RWPE2 (cell line): Measurements from ENCODE around the gene MRPS10.

Experiments used
- ATAC-seq: fragments of 200-7000 bp; cut with Tn5 transposase; 3 replicates; pipeline ENCODE4 v1.9.1; 2021; ENCODE audit warnings: low read depth
- DNase-seq: peaks from one replicate; pipeline ENCODE4 v3.0.0-alpha.2; 2020; ENCODE audit warnings: low spot score
- H3K27ac ChIP-seq: fragments of 450-650 bp; 2 replicates; pipeline ENCODE4 v1.5.1; 2017; ENCODE audit warnings: mild to moderate bottlenecking; ENCODE audit not compliant: poor library complexity, severe bottlenecking
- H3K27me3 ChIP-seq: fragments of 250-450 bp; sonication (Bioruptor Pico); 2 replicates; pipeline ENCODE4 v1.5.1; 2021; ENCODE audit warnings: mild to moderate bottlenecking, moderate library complexity; ENCODE audit not compliant: insufficient read depth, poor library complexity, severe bottlenecking
- H3K36me3 ChIP-seq: fragments of 250-450 bp; sonication (Bioruptor Pico); 2 replicates; pipeline ENCODE4 v1.5.1; 2020; ENCODE audit warnings: low read depth, mild to moderate bottlenecking, moderate library complexity
- H3K4me1 ChIP-seq: fragments of 250-450 bp; sonication (Bioruptor Pico); 2 replicates; pipeline ENCODE4 v1.5.1; 2021; ENCODE audit warnings: mild to moderate bottlenecking, moderate library complexity; ENCODE audit not compliant: insufficient read depth, poor library complexity, severe bottlenecking
- H3K4me3 ChIP-seq: fragments of 250-450 bp; sonication (Bioruptor Pico); 2 replicates; pipeline ENCODE4 v1.5.1; 2021; ENCODE audit warnings: mild to moderate bottlenecking, moderate library complexity; ENCODE audit not compliant: severe bottlenecking
- H3K9me3 ChIP-seq: fragments of 250-450 bp; sonication (Bioruptor Pico); 2 replicates; pipeline ENCODE4 v1.5.1; 2021; ENCODE audit warnings: mild to moderate bottlenecking, moderate library complexity; ENCODE audit not compliant: severe bottlenecking
- TF ChIP-seq, protein P1 (sequence below): fragments of 450-650 bp; IDR thresholded peaks from one replicate; pipeline ENCODE4 v1.5.1; 2017; ENCODE audit warnings: mild to moderate bottlenecking, moderate library complexity; ENCODE audit not compliant: poor library complexity, severe bottlenecking

The MRPS10 gene

DNA sequence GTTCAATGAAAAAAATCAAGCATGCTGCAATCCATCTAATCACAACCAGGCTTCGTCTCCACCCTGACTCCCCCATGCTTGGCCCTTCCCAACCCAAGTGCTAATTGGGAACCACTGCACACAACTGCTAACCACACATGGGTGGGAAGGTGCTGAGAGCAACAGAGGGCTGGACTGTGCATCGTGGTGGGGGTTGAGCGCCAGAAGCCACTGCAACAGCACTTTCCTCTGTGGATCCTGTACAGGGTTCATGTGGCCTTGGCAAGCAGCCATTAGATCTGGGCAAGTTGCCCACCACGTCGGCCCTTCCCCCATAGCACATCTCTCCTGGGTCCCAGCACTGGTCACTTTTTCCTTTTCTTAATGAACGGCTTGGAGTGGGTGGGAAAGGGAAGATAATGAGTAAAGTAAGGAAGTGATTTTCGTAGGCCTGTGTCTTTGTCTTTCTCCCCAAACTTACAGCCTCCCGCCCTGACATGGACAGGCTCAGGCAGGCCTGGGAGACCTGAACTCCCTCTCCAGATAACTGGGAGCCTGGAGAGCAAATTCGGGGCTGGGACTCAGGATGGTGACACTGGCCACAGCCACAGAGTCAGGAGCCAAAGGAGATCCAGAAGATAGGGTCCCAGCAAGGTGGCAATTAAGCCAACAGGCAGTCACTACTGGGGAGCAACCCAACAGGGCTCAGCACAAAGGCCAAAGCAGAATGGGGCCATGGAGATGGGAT lies 34.4 kb upstream of the MRPS10 start:
- H3K9me3 ChIP-seq, result no peaks in the 10 kb centered on the region
- no peaks in the 10 kb centered on the region for H3K27me3 ChIP-seq
- H3K27ac ChIP-seq, result peak overlapping the region; percentile 10
- TF ChIP-seq, protein P1, sequence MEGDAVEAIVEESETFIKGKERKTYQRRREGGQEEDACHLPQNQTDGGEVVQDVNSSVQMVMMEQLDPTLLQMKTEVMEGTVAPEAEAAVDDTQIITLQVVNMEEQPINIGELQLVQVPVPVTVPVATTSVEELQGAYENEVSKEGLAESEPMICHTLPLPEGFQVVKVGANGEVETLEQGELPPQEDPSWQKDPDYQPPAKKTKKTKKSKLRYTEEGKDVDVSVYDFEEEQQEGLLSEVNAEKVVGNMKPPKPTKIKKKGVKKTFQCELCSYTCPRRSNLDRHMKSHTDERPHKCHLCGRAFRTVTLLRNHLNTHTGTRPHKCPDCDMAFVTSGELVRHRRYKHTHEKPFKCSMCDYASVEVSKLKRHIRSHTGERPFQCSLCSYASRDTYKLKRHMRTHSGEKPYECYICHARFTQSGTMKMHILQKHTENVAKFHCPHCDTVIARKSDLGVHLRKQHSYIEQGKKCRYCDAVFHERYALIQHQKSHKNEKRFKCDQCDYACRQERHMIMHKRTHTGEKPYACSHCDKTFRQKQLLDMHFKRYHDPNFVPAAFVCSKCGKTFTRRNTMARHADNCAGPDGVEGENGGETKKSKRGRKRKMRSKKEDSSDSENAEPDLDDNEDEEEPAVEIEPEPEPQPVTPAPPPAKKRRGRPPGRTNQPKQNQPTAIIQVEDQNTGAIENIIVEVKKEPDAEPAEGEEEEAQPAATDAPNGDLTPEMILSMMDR, result no peak
- no peak overlapping the region for H3K4me3 ChIP-seq
- peaks cover 42% of the 10 kb centered on the region for H3K36me3 ChIP-seq
- ATAC-seq (no peak), DNase-seq (no peak)
- peaks cover 16% of the 10 kb centered on the region for H3K4me1 ChIP-seq

DNA sequence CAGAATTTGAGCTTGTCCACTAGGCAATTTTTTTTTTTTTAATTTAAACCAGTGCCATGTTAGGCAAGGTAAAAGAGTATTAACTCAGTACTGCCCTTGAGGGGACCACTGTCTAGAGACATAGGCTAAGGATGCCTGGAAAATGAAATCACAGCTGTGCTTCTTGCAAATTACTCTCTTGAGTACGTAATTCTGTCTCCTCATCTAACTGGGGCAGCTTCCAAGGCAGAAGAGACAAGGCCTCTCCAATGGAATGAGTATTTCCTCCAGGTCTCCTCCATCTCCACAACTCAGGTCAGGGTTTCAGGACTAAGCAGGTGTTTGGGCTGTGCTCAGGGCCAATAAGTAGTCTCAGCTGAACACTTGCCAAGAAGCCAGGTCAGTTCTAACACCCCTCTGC lies 33.8 kb upstream of the MRPS10 start:
- Histone ChIP-seq H3K36me3 (peaks cover 42% of the 10 kb centered on the region), H3K9me3 (no peaks in the 10 kb centered on the region), H3K27me3 (no peaks in the 10 kb centered on the region), H3K4me1 (peaks cover 16% of the 10 kb centered on the region), H3K4me3 (no peak overlapping the region), H3K27ac (no peak overlapping the region)
- DNase-seq, result no peak
- peak; percentile 7; the same call in 1 of the 3 replicates for ATAC-seq
- TF ChIP-seq, protein P1, result no peak

DNA sequence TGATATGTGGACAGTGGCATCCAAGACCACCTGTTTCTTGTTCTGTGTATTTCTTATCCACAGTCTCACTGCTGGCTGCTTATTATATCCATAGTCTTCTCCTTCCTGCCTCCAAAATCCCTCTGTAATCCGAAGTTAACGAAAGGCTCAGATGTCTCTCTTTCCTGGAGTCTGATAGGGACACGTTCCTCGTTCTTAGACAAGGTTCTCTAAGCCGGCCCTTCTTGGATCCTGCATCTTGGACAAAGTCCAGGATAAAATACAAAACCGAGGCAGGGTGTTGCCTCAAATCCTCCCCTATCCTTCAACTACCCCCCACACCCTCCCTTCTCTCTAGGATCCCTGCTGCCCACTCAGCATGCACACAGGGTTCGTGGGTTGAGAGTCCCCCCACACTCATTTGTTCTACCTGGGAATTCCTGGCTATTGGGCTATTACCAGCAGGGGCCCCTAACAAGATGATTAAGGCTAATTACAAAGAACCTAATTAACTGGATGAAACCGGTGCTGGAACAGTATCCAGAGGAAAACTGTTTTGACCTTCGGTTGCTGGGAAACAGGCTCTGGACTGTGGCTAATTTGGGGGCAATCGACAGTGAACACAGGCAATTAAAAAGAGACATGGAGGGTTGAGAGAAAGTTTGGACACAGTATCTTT lies 32.7 kb upstream of the MRPS10 start:
- no peak for ATAC-seq
- H3K36me3 ChIP-seq, result peaks cover 45% of the 10 kb centered on the region

DNA sequence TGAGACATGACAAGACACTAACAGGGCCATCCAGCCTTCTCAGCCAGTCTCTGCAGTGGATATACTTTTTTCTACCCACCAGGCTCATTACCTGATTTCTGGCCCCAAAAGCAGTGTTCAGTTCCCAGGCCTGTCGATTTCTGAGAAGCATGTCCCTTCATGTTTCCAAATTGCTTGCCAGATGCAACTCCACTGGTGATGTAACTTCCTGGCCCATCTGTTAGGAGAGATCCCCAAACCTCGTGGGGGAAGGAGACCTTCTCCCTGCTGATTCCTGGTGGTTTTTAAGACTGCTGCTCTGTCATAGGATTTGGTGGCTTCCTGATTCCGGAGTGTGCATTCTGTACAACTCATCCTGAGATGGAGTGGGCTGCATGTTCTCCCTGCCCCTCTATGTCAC lies 31.6 kb upstream of the MRPS10 start:
- no peak overlapping the region for H3K4me3 ChIP-seq
- peak overlapping the region; percentile 46 for H3K27ac ChIP-seq
- TF ChIP-seq, protein P1, result no peak
- H3K9me3 ChIP-seq, result no peaks in the 10 kb centered on the region
- ATAC-seq, result peak; percentile 49
- DNase-seq, result no peak
- H3K27me3 ChIP-seq, result no peaks in the 10 kb centered on the region
- peaks cover 16% of the 10 kb centered on the region for H3K4me1 ChIP-seq
- peaks cover 43% of the 10 kb centered on the region for H3K36me3 ChIP-seq

More for the DNA sequence above, 32.7 kb upstream of the MRPS10 start:
- Histone ChIP-seq H3K27me3 (no peaks in the 10 kb centered on the region), H3K4me3 (no peak overlapping the region), H3K9me3 (no peaks in the 10 kb centered on the region), H3K4me1 (peaks cover 16% of the 10 kb centered on the region), H3K27ac (peak overlapping the region; percentile 46)
- TF ChIP-seq, protein P1, result no peak
- DNase-seq, result no peak

DNA sequence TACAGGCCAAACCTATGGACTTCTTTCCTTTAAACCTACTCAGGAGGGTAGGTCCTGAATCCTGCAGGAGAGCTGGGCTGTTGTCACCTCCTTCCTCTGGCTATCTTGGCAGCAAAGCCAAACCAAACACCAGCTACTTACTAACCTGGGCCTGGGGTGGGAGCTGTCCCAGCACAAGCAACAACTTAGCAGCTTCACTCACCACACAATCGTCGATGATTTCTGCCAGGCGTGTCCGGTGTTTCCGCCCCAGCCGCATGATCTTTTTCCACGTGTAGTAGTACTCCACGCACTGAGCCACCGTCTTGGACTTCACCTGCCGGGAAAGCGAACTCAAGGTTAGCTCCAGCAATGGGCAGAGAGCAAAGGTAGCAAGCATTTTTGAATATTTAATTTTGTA lies 25.4 kb upstream of the MRPS10 start:
- TF ChIP-seq, protein P1, result no peak
- no peak for ATAC-seq
- Histone ChIP-seq H3K9me3 (no peaks in the 10 kb centered on the region), H3K4me3 (no peak overlapping the region), H3K4me1 (peaks cover 25% of the 10 kb centered on the region), H3K27ac (no peak overlapping the region), H3K27me3 (no peaks in the 10 kb centered on the region), H3K36me3 (peaks cover 72% of the 10 kb centered on the region)
- no peak for DNase-seq
